GM12872 (cell line): ENCODE results near the gene PACS2.

Experiments
- CTCF ChIP-seq: IDR thresholded peaks from 3 replicates; pipeline ENCODE4 v1.5.1; 2011; ENCODE audit warnings: low read depth, mild to moderate bottlenecking, low read length, moderate library complexity; ENCODE audit not compliant: insufficient read depth

The PACS2 gene

DNA sequence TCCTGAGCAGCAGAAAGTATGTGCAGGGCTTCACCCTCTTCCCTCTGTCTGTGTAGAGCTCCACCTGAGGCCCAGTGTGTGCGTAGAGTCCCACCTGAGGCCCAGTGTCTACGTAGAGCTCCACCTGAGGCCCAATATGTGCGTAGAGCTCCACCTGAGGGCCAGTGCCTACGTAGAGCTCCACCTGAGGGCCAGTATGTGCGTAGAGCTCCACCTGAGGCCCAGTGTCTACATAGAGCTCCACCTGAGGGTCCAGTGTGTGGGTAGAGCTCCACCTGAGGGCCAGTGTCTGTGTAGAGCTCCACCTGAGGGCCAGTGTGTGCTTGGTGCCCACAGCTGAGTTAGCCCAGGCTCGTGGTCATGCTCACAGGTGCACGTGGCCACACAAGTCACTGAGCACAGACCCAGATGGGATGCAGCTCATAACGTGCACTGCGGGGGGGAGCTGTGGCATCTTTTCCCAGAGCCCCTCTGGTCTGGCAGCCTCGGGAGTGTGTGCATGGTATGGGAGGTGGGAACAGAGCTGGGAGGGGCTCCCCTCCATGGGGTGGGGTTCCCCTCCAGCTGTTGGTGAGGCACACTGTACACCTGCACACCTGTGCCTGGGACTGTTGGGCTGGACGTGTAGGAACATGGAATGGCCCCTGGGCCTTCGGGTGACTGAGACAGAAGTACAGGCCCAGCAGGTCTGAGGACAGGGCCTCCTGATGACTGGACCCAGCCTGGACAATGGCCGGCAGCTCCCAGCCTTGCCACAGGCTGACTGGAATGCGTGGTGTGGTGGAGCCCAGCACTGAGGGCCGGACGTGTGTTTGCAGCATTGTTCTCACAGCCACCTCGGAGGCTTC lies 20.1 kb downstream of the PACS2 start:
- no peak for TF ChIP-seq CTCF

DNA sequence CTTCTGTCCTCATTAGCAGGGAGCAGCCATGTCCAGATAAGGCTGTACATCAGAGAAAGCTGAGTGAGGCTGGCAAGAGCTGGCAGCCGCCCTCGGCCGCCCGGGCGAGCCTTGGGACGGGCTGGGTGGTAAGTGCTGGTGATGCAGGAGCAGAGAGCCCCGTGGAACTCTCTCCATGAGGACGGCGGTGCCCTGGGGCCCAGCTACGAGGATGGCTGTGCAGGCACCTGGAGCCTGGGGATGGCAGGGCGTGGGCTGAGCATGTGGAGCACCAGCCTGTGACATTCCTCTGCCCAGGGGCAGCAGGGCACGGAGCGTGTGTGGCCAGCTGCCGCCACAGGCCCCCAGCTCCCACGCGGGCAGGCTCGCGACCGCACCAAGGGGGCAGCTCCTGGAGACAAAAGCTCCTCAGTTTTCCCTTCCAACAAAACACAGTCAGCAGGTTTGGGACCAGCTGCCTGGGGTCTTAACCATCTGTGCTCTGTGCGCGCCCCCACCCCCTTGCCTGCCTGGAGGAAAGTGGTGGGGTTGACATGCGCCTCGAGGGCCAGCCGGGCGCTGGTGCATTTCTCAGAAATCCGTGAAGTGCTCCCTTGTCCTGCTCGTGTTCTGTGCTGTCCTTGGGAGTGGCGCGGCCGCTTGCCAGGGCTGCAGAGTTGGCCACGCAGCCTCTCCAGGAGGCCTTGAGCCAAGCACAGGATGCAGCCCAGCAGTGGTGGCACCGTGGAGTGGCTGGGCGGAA lies 21.4 kb downstream of the PACS2 start:
- no peak for TF ChIP-seq CTCF

- TF ChIP-seq CTCF = no peak
These were observed 22.1 kb downstream of the PACS2 start for GRCh38 chr14:105336477-105337287.

DNA sequence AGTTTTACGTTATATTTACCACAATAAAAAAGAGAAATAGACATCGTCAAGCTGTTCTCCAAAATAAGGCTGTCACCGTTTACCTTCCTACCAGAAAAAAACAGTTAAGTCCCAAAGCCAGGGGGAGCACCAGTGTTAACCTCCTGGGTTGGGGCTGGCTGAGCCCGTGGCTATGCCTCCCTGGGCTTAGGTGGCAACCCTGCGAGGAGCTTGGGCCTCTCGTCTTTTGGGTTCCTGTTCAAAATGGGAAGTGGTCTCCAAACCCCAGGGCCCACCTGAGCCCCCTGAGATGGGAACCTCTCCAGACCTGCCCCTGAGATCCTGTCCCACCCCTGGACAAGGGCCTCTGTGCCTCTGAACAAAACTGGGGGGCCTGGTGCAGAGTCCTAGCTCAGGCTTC lies 22.9 kb downstream of the PACS2 start:
- TF ChIP-seq CTCF = no peak

DNA sequence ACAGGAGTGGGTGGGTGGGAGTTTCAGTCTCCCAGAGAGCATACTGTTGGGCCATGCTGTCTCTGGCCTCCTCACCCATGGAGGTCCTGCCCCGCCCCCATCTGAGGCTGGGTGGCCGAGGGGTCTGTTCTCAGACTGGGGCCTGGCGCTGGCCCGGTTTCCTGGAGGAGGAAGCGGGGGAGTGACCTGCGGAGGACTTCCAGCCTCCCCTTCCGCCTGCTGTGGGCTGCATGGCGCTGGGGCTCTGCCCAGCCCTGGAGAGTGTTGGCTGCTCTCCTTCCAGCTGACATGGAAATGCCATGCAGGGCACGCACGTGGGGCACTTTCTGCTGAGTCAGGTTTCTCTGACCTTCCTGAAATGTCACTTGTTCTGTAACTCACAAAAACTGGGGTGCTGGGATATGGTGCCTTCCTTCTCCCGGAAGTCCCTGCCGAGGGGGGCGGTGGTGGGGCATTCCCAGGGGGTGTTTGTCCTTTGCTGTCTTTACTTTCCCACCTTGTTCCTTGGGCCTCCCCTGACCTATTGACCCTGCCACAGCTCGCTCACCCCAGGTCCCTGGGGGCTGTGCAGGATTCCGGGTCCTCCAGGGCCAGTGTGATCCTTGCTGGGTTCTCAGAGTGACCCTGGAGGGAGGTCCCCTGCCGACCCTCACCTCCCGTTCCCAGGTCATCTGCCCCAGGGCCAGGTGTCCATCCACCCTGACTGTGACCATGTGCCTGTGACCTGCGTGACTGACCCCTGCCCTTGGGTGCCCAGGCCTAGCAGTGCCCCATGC lies 23.6 kb downstream of the PACS2 start:
- TF ChIP-seq CTCF = no peak

- no peak for TF ChIP-seq CTCF
These were observed 26.5 kb downstream of the PACS2 start for GRCh38 chr14:105340821-105341733.
